HG03175 (cell line): ENCODE measurements around the gene CYP2C18.
"Not testable (repeated sequence)": the region's sequence is repeated elsewhere in the genome, so short reads cannot be mapped to it uniquely, and the experiment has no call there.

Experiments
- ATAC-seq: cut with Tn5 transposase; IDR thresholded peaks from one replicate; pipeline ENCODE4 v1.9.1; 2021; ENCODE audit warnings: mild to moderate bottlenecking, moderate library complexity; ENCODE audit not compliant: unreplicated experiment

Gene CYP2C18

GRCh38 chr10:94683214-94684054 is at the start of gene CYP2C18:
TSS of gene CYP2C18 (plus strand) at chr10:94683729. CDS start at chr10:94683820, 91 bp downstream.
- no peak for ATAC-seq

DNA sequence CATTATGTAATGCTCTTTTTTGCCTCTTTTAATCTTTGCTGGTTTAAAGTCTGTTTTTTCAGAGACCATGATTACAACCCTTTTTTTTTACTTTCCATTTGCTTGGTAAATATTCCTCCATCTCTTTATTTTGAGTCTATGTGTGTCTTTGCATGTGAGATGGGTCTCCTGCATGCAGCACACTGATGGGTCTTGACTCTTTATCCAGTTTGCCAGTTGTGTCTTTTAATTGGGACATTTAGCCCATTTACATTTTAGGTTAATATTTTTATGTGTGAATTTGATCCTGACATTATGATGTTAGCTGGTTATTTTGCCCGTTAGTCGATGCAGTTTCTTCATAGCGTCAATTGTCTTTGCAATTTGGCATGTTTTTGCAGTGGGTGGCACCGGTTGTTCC is 45.4 kb upstream of the CYP2C18 start:
- not testable (repeated sequence) for ATAC-seq

GRCh38 chr10:94639902-94640301 is 43.6 kb upstream of the CYP2C18 start:
- no peak for ATAC-seq

GRCh38 chr10:94640562-94640961 is 43.0 kb upstream of the CYP2C18 start:
- ATAC-seq = no peak

- ATAC-seq = no peak
Observed at GRCh38 chr10:94641480-94641879, 42.0 kb upstream of the CYP2C18 start.

DNA sequence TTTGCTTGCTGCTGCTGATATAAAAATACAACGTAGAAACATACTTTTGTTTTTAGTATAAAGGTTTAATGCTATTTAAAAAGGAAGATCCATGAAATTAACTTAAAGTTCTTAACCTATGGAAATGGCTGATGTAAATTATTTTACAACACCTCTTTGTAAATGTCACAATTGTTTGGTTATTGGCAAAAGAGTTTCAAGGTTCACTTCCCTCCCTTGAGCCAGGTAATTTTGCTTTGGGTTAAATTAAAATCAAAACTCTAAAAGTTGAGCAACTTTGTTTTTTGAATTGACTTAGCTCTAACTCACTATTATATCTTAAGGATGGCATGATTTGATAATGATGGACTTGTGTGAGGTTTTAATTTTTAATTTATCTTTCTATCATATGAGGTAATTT is 39.2 kb upstream of the CYP2C18 start:
- no peak for ATAC-seq

- ATAC-seq = peak; percentile 64
Observed at GRCh38 chr10:94645285-94645684, 38.2 kb upstream of the CYP2C18 start.

DNA sequence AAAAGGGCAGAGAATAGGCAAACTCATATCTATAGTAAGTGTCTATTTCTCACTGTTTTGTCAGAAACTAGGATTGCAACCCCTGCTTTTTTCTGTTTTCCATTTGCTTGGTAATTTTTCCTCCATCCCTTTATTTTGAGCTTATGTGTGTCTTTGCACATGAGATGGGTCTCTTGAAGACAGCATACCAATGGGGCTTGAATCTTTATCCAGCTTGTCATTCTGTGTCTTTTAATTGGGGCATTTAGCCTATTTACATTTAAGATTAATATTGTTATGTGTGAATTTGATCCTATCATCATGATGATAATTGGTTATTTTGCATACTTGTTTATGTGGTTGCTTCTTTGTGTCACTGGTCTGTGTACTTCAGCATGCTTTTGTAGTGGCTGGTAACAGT is 28.3 kb upstream of the CYP2C18 start:
- ATAC-seq = not testable (repeated sequence)

GRCh38 chr10:94663061-94663460 is 20.5 kb upstream of the CYP2C18 start:
- ATAC-seq = not testable (repeated sequence)

DNA sequence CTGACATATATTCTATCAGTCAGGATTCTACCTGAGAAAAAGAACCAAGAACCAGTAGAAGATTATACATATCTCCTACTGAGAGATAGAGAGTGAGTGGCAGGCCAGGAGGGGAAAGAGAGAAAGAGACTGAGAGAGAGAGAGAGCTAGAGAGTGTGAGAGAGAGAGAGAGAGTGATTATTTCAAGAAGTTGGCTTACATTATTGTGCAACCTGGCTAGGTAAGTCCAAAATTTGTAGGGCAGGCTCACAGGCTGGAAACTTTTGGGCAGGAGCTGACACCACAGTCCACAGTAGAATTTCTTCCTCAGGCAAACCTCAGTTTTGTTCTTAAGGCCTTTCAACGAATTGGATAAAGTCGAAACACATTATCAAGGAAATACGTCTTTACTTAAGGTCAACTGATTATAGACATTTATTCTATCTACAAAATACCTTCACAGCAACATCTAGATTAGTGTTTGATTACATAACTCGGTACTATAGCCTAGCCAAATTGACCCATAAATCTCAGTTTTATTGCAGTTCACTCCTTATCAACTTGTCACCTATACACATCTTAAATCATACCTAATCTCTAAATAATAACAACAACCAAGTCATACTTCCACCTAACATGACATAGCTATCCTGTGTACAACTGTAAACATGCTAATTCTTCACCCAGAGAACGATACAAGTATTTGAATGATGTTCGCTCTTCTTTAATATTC is 17.0 kb upstream of the CYP2C18 start:
- ATAC-seq = no peak

DNA sequence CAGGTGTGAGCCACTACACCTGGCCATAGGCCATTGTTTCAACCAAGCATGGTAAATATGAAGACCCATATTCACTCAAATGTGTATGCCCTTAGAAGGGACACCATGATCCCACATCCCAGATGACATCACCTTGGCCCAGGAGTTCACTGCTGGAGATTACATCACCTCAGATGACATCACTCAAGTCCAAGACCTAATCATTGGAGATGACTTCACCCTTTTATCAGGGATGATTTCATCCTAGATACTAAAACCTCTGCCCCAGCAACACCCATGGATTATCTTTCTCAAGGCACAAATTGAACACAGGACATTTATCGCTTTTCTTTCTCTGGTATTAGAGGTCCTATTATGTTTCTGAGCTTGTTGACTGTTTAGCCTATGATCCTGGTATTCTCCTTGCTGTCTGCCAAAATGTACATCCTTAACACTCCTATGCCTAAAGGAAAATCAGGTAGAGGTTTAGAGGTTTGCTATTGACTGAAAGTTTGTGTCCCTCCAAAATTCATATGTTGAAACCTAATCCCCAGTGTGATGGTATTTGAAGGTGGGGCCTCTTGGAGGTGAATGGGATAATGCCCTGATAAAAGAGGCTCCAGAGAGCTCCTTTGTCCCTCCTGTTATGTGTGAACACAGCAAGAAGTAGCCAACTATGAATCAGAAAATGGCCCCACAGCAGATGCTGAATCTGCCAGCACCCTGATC is 9.8 kb upstream of the CYP2C18 start:
- ATAC-seq = no peak

- no peak for ATAC-seq
Observed at GRCh38 chr10:94676496-94676895, 7.0 kb upstream of the CYP2C18 start.

GRCh38 chr10:94677691-94678090 is 5.8 kb upstream of the CYP2C18 start:
- ATAC-seq = no peak

DNA sequence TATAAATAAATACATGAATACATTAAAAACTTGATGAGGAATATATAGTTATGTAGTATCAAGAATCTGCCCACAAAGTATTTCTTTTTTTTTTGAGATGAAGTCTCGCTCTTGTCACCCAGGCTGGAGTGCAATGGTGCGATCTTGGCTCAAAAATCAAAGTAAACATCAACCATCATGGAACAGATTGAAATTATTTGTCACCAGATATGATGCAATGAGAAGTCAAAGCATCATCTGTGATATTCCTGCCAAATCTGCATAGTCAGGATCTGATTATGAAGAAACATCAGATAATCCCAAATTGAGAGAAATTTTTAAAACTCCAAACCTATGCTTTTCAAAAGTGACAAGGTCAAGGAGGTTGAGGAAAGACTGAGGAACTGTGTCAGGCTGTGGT is 5.1 kb upstream of the CYP2C18 start:
- ATAC-seq = no peak

DNA sequence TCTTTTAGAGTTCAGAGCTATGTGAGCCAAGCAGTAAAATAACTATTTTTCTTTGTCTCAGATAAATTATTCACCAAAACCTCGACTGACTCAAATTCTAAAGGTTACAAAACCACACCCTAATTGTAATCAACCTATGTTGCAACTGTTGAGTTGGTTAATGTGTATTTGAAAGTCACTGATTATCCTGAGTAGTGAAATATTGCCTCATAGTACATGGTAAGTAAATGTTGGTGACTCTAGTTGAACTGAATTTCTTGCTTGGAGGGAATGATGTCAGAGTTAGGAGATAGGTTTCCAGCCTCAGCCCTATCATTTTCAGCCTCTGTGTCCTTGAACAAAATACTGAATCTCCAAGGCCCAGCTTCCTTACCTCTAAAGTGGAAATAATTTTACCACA is 3.0 kb upstream of the CYP2C18 start:
- peak; percentile 72 for ATAC-seq

DNA sequence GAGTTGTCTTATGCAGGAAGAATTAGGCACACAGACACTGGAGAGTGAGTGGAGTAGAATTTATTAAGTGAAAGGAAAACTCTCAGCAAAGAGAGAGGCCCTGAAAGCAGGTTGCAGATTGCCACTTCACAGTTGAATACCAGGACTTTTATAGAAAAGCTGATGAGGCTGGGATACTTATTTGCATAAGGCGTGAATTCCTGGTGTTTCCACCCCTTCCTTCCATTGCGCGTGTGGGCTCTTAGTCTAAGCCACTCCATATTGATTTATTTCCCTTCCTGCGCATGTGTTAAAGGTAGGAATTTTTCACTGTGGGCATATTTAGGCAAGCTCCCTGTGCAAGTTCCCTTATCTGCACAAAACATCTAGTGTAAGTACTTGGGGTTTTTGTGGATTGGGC is 893 bp upstream of the CYP2C18 start:
- not testable (repeated sequence) for ATAC-seq

GRCh38 chr10:94687625-94688248 is 4.2 kb downstream of the CYP2C18 start:
- no peak for ATAC-seq

- no peak for ATAC-seq
Observed at GRCh38 chr10:94706089-94706488, 22.6 kb downstream of the CYP2C18 start.

DNA sequence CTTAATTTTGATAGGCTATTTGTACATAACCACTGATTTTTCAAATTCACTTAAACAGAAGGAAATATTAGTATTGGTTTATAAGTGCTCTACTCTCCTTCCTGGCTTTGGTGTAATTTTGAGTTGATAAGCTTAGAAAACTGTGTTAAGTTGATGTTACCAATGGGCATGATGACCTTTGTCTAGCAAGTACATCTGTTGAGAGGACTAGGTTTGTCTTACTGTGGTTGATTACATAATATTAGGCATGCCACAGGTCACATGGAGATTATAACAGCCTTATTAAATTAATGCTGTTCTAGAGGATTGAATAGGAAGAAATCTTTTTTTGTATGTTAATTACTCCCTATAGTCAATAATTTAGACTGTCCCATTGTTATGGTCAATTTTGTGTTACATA is 27.0 kb downstream of the CYP2C18 start:
- ATAC-seq = no peak

- ATAC-seq = no peak
Observed at GRCh38 chr10:94725871-94726270, 42.3 kb downstream of the CYP2C18 start.

- ATAC-seq = no peak
Observed at GRCh38 chr10:94735197-94735596, 51.7 kb downstream of the CYP2C18 start.
